ENCODE measurements around the gene CEP85L. TPM values are rescaled to one million over a fixed set of nuclear protein-coding genes. Genes with fewer than 3 reads are reported as not detected.

The CEP85L gene
- total and polyA plus RNA-seq, 2 experiments from 2014 or later = 9.1 to 10.1 TPM

DNA sequence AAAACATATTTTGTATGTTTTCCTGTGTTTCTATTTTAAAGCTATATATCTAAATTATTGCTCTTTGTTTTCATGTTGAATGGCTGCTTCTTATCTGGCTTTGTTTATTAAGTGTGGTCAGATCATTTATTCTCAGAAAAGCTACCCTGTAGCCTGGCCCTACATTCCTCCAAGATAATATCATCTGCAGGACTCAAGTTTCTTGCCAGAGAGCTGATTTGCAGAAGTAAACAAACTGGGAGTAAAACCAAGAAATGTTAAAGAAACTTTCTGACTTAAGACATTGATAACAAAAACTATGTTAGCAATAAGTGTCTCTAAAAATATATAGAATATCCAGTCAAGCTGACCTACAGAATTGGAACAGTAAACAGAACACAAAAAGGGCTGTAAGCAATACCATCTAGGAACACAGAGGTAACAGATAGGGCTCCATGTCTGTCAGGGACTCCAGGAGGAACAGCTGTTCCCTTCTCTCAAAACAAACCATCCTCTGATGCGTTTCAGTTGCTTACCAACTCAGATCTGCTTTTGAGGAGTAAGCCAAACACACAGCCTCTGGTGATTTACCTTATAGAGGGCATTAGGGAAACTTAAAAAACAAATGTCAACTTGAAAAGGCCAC, 17.5 kb upstream of the CEP85L start:
- H3K4me3 ChIP-seq = no peak overlapping the region
- no peak for DNase-seq (ENCODE audit: low spot score)
- H3K4me2 ChIP-seq = no peak overlapping the region
- no peaks in the 10 kb centered on the region; the same call in 1 of the 2 replicates for H3K9me2 ChIP-seq (ENCODE audit: insufficient read depth)
- H3K27ac Mint-ChIP-seq = no peak overlapping the region
- H2AFZ ChIP-seq = no peak overlapping the region; the same call in 1 of the 2 replicates
- H3K27me3 Mint-ChIP-seq (ENCODE audit: insufficient read depth, low read depth, poor library complexity) = no peaks in the 10 kb centered on the region
- no peaks in the 10 kb centered on the region for H3K27me3 ChIP-seq (ENCODE audit: insufficient read depth)
- no peaks in the 10 kb centered on the region for H3F3A ChIP-seq (replicated peaks; ENCODE audit: low read depth)
- ATAC-seq = no peak
- H3K36me3 ChIP-seq (ENCODE audit: insufficient read depth) = no peaks in the 10 kb centered on the region
- H4K20me1 ChIP-seq (replicated peaks; ENCODE audit: insufficient read depth) = no peaks in the 10 kb centered on the region
- no peaks in the 10 kb centered on the region for H3K36me3 Mint-ChIP-seq (ENCODE audit: low read depth)
- H3K27ac ChIP-seq (ENCODE audit: low read depth) = no peak overlapping the region
- no peak overlapping the region for H3K4me3 Mint-ChIP-seq
- H3K79me2 ChIP-seq (replicated peaks; ENCODE audit: insufficient read depth) = no peaks in the 10 kb centered on the region
- H3K4me1 Mint-ChIP-seq = no peaks in the 10 kb centered on the region
- TF ChIP-seq, protein P1, sequence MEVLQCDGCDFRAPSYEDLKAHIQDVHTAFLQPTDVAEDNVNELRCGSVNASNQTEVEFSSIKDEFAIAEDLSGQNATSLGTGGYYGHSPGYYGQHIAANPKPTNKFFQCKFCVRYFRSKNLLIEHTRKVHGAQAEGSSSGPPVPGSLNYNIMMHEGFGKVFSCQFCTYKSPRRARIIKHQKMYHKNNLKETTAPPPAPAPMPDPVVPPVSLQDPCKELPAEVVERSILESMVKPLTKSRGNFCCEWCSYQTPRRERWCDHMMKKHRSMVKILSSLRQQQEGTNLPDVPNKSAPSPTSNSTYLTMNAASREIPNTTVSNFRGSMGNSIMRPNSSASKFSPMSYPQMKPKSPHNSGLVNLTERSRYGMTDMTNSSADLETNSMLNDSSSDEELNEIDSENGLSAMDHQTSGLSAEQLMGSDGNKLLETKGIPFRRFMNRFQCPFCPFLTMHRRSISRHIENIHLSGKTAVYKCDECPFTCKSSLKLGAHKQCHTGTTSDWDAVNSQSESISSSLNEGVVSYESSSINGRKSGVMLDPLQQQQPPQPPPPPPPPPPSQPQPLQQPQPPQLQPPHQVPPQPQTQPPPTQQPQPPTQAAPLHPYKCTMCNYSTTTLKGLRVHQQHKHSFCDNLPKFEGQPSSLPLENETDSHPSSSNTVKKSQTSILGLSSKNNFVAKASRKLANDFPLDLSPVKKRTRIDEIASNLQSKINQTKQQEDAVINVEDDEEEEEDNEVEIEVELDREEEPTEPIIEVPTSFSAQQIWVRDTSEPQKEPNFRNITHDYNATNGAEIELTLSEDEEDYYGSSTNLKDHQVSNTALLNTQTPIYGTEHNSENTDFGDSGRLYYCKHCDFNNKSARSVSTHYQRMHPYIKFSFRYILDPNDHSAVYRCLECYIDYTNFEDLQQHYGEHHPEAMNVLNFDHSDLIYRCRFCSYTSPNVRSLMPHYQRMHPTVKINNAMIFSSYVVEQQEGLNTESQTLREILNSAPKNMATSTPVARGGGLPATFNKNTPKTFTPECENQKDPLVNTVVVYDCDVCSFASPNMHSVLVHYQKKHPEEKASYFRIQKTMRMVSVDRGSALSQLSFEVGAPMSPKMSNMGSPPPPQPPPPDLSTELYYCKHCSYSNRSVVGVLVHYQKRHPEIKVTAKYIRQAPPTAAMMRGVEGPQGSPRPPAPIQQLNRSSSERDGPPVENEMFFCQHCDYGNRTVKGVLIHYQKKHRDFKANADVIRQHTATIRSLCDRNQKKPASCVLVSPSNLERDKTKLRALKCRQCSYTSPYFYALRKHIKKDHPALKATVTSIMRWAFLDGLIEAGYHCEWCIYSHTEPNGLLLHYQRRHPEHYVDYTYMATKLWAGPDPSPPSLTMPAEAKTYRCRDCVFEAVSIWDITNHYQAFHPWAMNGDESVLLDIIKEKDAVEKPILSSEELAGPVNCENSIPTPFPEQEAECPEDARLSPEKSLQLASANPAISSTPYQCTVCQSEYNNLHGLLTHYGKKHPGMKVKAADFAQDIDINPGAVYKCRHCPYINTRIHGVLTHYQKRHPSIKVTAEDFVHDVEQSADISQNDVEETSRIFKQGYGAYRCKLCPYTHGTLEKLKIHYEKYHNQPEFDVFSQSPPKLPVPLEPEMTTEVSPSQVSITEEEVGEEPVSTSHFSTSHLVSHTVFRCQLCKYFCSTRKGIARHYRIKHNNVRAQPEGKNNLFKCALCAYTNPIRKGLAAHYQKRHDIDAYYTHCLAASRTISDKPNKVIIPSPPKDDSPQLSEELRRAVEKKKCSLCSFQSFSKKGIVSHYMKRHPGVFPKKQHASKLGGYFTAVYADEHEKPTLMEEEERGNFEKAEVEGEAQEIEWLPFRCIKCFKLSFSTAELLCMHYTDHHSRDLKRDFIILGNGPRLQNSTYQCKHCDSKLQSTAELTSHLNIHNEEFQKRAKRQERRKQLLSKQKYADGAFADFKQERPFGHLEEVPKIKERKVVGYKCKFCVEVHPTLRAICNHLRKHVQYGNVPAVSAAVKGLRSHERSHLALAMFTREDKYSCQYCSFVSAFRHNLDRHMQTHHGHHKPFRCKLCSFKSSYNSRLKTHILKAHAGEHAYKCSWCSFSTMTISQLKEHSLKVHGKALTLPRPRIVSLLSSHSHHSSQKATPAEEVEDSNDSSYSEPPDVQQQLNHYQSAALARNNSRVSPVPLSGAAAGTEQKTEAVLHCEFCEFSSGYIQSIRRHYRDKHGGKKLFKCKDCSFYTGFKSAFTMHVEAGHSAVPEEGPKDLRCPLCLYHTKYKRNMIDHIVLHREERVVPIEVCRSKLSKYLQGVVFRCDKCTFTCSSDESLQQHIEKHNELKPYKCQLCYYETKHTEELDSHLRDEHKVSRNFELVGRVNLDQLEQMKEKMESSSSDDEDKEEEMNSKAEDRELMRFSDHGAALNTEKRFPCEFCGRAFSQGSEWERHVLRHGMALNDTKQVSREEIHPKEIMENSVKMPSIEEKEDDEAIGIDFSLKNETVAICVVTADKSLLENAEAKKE (CRISPR knock-in tag; IDR thresholded peaks at IDR 0.05) = no peak
- TF ChIP-seq STAT1 (IDR thresholded peaks at IDR 0.05; ENCODE audit: unreplicated experiment) (no peak), EZH2phosphoT487 (IDR thresholded peaks at IDR 0.05; ENCODE audit: unreplicated experiment) (no peak), ZNF114 (CRISPR knock-in tag; IDR thresholded peaks at IDR 0.05) (no peak), JUNB (IDR thresholded peaks at IDR 0.05; ENCODE audit: unreplicated experiment) (no peak), EZH2 (IDR thresholded peaks at IDR 0.05; ENCODE audit: low read depth, unreplicated experiment) (no peak), POLR2AphosphoS5 (IDR thresholded peaks at IDR 0.05; ENCODE audit: low read depth) (no peak), CREB1 (CRISPR knock-in tag; IDR thresholded peaks at IDR 0.05; ENCODE audit: low read depth) (no peak)
- TF ChIP-seq, protein P2, sequence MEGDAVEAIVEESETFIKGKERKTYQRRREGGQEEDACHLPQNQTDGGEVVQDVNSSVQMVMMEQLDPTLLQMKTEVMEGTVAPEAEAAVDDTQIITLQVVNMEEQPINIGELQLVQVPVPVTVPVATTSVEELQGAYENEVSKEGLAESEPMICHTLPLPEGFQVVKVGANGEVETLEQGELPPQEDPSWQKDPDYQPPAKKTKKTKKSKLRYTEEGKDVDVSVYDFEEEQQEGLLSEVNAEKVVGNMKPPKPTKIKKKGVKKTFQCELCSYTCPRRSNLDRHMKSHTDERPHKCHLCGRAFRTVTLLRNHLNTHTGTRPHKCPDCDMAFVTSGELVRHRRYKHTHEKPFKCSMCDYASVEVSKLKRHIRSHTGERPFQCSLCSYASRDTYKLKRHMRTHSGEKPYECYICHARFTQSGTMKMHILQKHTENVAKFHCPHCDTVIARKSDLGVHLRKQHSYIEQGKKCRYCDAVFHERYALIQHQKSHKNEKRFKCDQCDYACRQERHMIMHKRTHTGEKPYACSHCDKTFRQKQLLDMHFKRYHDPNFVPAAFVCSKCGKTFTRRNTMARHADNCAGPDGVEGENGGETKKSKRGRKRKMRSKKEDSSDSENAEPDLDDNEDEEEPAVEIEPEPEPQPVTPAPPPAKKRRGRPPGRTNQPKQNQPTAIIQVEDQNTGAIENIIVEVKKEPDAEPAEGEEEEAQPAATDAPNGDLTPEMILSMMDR (conservative IDR thresholded peaks at IDR 0.05; ENCODE audit: low read depth in 2 of 2) = no peak
- TF ChIP-seq, protein P3, sequence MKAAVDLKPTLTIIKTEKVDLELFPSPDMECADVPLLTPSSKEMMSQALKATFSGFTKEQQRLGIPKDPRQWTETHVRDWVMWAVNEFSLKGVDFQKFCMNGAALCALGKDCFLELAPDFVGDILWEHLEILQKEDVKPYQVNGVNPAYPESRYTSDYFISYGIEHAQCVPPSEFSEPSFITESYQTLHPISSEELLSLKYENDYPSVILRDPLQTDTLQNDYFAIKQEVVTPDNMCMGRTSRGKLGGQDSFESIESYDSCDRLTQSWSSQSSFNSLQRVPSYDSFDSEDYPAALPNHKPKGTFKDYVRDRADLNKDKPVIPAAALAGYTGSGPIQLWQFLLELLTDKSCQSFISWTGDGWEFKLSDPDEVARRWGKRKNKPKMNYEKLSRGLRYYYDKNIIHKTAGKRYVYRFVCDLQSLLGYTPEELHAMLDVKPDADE (IDR thresholded peaks at IDR 0.05) = no peak
- TF ChIP-seq, protein P4, sequence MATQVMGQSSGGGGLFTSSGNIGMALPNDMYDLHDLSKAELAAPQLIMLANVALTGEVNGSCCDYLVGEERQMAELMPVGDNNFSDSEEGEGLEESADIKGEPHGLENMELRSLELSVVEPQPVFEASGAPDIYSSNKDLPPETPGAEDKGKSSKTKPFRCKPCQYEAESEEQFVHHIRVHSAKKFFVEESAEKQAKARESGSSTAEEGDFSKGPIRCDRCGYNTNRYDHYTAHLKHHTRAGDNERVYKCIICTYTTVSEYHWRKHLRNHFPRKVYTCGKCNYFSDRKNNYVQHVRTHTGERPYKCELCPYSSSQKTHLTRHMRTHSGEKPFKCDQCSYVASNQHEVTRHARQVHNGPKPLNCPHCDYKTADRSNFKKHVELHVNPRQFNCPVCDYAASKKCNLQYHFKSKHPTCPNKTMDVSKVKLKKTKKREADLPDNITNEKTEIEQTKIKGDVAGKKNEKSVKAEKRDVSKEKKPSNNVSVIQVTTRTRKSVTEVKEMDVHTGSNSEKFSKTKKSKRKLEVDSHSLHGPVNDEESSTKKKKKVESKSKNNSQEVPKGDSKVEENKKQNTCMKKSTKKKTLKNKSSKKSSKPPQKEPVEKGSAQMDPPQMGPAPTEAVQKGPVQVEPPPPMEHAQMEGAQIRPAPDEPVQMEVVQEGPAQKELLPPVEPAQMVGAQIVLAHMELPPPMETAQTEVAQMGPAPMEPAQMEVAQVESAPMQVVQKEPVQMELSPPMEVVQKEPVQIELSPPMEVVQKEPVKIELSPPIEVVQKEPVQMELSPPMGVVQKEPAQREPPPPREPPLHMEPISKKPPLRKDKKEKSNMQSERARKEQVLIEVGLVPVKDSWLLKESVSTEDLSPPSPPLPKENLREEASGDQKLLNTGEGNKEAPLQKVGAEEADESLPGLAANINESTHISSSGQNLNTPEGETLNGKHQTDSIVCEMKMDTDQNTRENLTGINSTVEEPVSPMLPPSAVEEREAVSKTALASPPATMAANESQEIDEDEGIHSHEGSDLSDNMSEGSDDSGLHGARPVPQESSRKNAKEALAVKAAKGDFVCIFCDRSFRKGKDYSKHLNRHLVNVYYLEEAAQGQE (IDR thresholded peaks at IDR 0.05; ENCODE audit: unreplicated experiment) = no peak
- H3K9me3 Mint-ChIP-seq = no peaks in the 10 kb centered on the region
- no peaks in the 10 kb centered on the region for H3K4me1 ChIP-seq (ENCODE audit: insufficient read depth)
